ENCODE data around the gene HEXA.

Gene HEXA

GRCh38 chr15:72368899-72369298, 6.9 kb downstream of the HEXA start:
- Histone ChIP-seq H3K4me1 (ENCODE audit: low read length) (no peaks in the 10 kb centered on the region), H3K79me2 (ENCODE audit: low read length) (peaks cover 81% of the 10 kb centered on the region), H2AFZ (ENCODE audit: low read length) (no peak overlapping the region), H3K9me3 (replicated peaks; ENCODE audit: insufficient read depth, low read length) (no peaks in the 10 kb centered on the region), H3K4me3 (ENCODE audit: low read length) (no peak overlapping the region), H3K27ac (ENCODE audit: low read length) (no peak overlapping the region), H3K9ac (ENCODE audit: low read length) (no peak overlapping the region), H3K27me3 (replicated peaks; ENCODE audit: insufficient read depth, low read length) (no peaks in the 10 kb centered on the region), H3K36me3 (replicated peaks; ENCODE audit: insufficient read depth, low read length) (no peaks in the 10 kb centered on the region), H3F3A (ENCODE audit: insufficient read depth, low read length) (no peaks in the 10 kb centered on the region; the same call in 1 of the 2 replicates), H3K4me2 (ENCODE audit: low read depth, low read length) (no peak overlapping the region), H4K20me1 (ENCODE audit: insufficient read depth, low read length) (no peaks in the 10 kb centered on the region), H3K9me2 (replicated peaks; ENCODE audit: insufficient read depth, low read length) (no peaks in the 10 kb centered on the region)
- no peak for TF ChIP-seq EZH2 (optimal IDR thresholded peaks at IDR 0.05; ENCODE audit: low read depth, low read length)
- TF ChIP-seq EZH2phosphoT487 (IDR thresholded peaks at IDR 0.05; ENCODE audit: low read length): no peak
- TF ChIP-seq CTCF (IDR thresholded peaks at IDR 0.05; ENCODE audit: low read length): no peak
- no peak for DNase-seq

- Histone ChIP-seq H3K79me2 (ENCODE audit: low read length) (peaks cover 79% of the 10 kb centered on the region), H3K27ac (ENCODE audit: low read length) (no peak overlapping the region), H3K9me2 (replicated peaks; ENCODE audit: insufficient read depth, low read length) (no peaks in the 10 kb centered on the region), H3F3A (ENCODE audit: insufficient read depth, low read length) (no peaks in the 10 kb centered on the region; the same call in 1 of the 2 replicates), H3K36me3 (replicated peaks; ENCODE audit: insufficient read depth, low read length) (no peaks in the 10 kb centered on the region), H2AFZ (ENCODE audit: low read length) (no peak overlapping the region), H3K4me1 (ENCODE audit: low read length) (no peaks in the 10 kb centered on the region), H3K9me3 (replicated peaks; ENCODE audit: insufficient read depth, low read length) (no peaks in the 10 kb centered on the region), H3K4me2 (ENCODE audit: low read depth, low read length) (no peak overlapping the region), H3K4me3 (ENCODE audit: low read length) (no peak overlapping the region), H4K20me1 (ENCODE audit: insufficient read depth, low read length) (0 out of 2 replicates have a peak, but pooled peaks cover under 1% of the 10 kb centered on the region), H3K27me3 (replicated peaks; ENCODE audit: insufficient read depth, low read length) (no peaks in the 10 kb centered on the region), H3K9ac (ENCODE audit: low read length) (no peak overlapping the region)
- no peak for DNase-seq
- TF ChIP-seq EZH2 (optimal IDR thresholded peaks at IDR 0.05; ENCODE audit: low read depth, low read length) (no peak), EZH2phosphoT487 (IDR thresholded peaks at IDR 0.05; ENCODE audit: low read length) (no peak), CTCF (IDR thresholded peaks at IDR 0.05; ENCODE audit: low read length) (no peak)
Observed at GRCh38 chr15:72368325-72368724, 7.5 kb downstream of the HEXA start.

GRCh38 chr15:72365844-72366243, 10.0 kb downstream of the HEXA start:
- no peaks in the 10 kb centered on the region for H3K36me3 ChIP-seq (replicated peaks; ENCODE audit: insufficient read depth, low read length)
- no peak overlapping the region for H3K4me3 ChIP-seq (ENCODE audit: low read length)
- no peak for TF ChIP-seq EZH2 (optimal IDR thresholded peaks at IDR 0.05; ENCODE audit: low read depth, low read length)
- no peak for TF ChIP-seq CTCF (IDR thresholded peaks at IDR 0.05; ENCODE audit: low read length)
- TF ChIP-seq EZH2phosphoT487 (IDR thresholded peaks at IDR 0.05; ENCODE audit: low read length): no peak
- H3K27ac ChIP-seq (ENCODE audit: low read length): no peak overlapping the region
- H3K9me2 ChIP-seq (replicated peaks; ENCODE audit: insufficient read depth, low read length): no peaks in the 10 kb centered on the region
- no peak overlapping the region for H3K4me2 ChIP-seq (ENCODE audit: low read depth, low read length)
- no peaks in the 10 kb centered on the region for H3K9me3 ChIP-seq (replicated peaks; ENCODE audit: insufficient read depth, low read length)
- no peaks in the 10 kb centered on the region for H3K4me1 ChIP-seq (ENCODE audit: low read length)
- H3K79me2 ChIP-seq (ENCODE audit: low read length): peaks cover 72% of the 10 kb centered on the region
- no peak overlapping the region for H3K9ac ChIP-seq (ENCODE audit: low read length)
- H3F3A ChIP-seq (ENCODE audit: insufficient read depth, low read length): no peaks in the 10 kb centered on the region
- no peak for DNase-seq
- 0 out of 2 replicates have a peak, but pooled peaks cover 5% of the 10 kb centered on the region for H4K20me1 ChIP-seq (ENCODE audit: insufficient read depth, low read length)
- H3K27me3 ChIP-seq (replicated peaks; ENCODE audit: insufficient read depth, low read length): no peaks in the 10 kb centered on the region
- H2AFZ ChIP-seq (ENCODE audit: low read length): no peak overlapping the region
